ENCODE data around the gene AMD1. TPM values are rescaled to one million over a fixed set of nuclear protein-coding genes. Genes with fewer than 3 reads are reported as not detected.

AMD1 gene
- total RNA-seq, 3 donors from 2014 or later (not counting 1 experiment from before 2014, with no cell fraction given), result 109 to 175 (median 113) TPM

GRCh38 chr6:110886555-110887167 lies 12.1 kb downstream of the AMD1 start:
- no peak overlapping the region for H3K4me3 Mint-ChIP-seq
- TF ChIP-seq CTCF (IDR thresholded peaks at IDR 0.05), result no peak
- WGBS (ENCODE audit: insufficient coverage), result 72% methylated on average over 6 of the region's 7 CpGs

GRCh38 chr6:110890288-110890687 lies 15.7 kb downstream of the AMD1 start:
- H3K27ac ChIP-seq (ENCODE audit: low read length), result no peak overlapping the region
- no peaks in the 10 kb centered on the region for H3K27me3 Mint-ChIP-seq (ENCODE audit: low read depth in 2 of 2)
- no peak overlapping the region for H3K4me3 Mint-ChIP-seq
- intact Hi-C loops (cut with micrococcal nuclease), result no loop called here
- no peak overlapping the region for H3K27ac Mint-ChIP-seq
- no peak for DNase-seq
- ATAC-seq, result no peak
- H3K36me3 Mint-ChIP-seq, result peaks cover 14% of the 10 kb centered on the region
- peaks cover 12 to 14% of the 10 kb centered on the region in 2 donors for H3K4me1 Mint-ChIP-seq
- H3K36me3 ChIP-seq (ENCODE audit: control insufficient read depth, insufficient read depth, low read length), result peaks cover 50% of the 10 kb centered on the region
- no peak for TF ChIP-seq CTCF (IDR thresholded peaks at IDR 0.05)
- H3K4me1 ChIP-seq (ENCODE audit: control insufficient read depth, insufficient read depth, low read length), result peaks cover 3% of the 10 kb centered on the region
- no peaks in the 10 kb centered on the region for H3K27me3 ChIP-seq (ENCODE audit: control insufficient read depth, insufficient read depth, low read length)
- H3K9me3 ChIP-seq (ENCODE audit: control insufficient read depth, insufficient read depth, low read length), result no peaks in the 10 kb centered on the region
- no CpG with 5 or more reads among the region's 1 CpG for WGBS (ENCODE audit: insufficient coverage)
- no peaks in the 10 kb centered on the region for H3K9me3 Mint-ChIP-seq
- no peak overlapping the region for H3K4me3 ChIP-seq (ENCODE audit: low read length)

More at GRCh38 chr6:110886555-110887167, 12.1 kb downstream of the AMD1 start:
- Mint-ChIP-seq H3K36me3 (no peaks in the 10 kb centered on the region), H3K9me3 (no peaks in the 10 kb centered on the region), H3K27me3 (ENCODE audit: low read depth in 2 of 2) (no peaks in the 10 kb centered on the region), H3K27ac (peak overlapping the region in 1 of 2 donors; percentile 14), H3K4me1 (peaks cover 37 to 42% of the 10 kb centered on the region in 2 donors)
- intact Hi-C loops (cut with micrococcal nuclease), result no loop called here
- Histone ChIP-seq H3K27me3 (ENCODE audit: control insufficient read depth, insufficient read depth, low read length) (no peaks in the 10 kb centered on the region), H3K27ac (ENCODE audit: low read length) (no peak overlapping the region), H3K4me1 (ENCODE audit: control insufficient read depth, insufficient read depth, low read length) (peaks cover 16% of the 10 kb centered on the region), H3K36me3 (ENCODE audit: control insufficient read depth, insufficient read depth, low read length) (peaks cover 20% of the 10 kb centered on the region), H3K4me3 (ENCODE audit: low read length) (no peak overlapping the region), H3K9me3 (ENCODE audit: control insufficient read depth, insufficient read depth, low read length) (no peaks in the 10 kb centered on the region)
- ATAC-seq (no peak), DNase-seq (no peak)

GRCh38 chr6:110895907-110896608 lies 21.5 kb downstream of the AMD1 start:
- no peaks in the 10 kb centered on the region for H3K4me1 ChIP-seq (ENCODE audit: control insufficient read depth, insufficient read depth, low read length)
- no peak for ATAC-seq
- no peaks in the 10 kb centered on the region for H3K9me3 ChIP-seq (ENCODE audit: control insufficient read depth, insufficient read depth, low read length)
- Mint-ChIP-seq H3K4me1 (no peaks in the 10 kb centered on the region), H3K27ac (peak overlapping the region in 1 of 2 donors; percentile 54), H3K36me3 (peaks cover 14% of the 10 kb centered on the region), H3K9me3 (no peaks in the 10 kb centered on the region), H3K4me3 (no peak overlapping the region), H3K27me3 (ENCODE audit: low read depth in 2 of 2) (no peaks in the 10 kb centered on the region)
- intact Hi-C loops (cut with micrococcal nuclease), result no loop called here
- peaks cover 48% of the 10 kb centered on the region for H3K36me3 ChIP-seq (ENCODE audit: control insufficient read depth, insufficient read depth, low read length)
- WGBS (ENCODE audit: insufficient coverage), result 100% methylated on average over 3 of the region's 4 CpGs
- no peak for TF ChIP-seq CTCF (IDR thresholded peaks at IDR 0.05)
- DNase-seq, result no peak
- H3K27me3 ChIP-seq (ENCODE audit: control insufficient read depth, insufficient read depth, low read length), result no peaks in the 10 kb centered on the region
- H3K4me3 ChIP-seq (ENCODE audit: low read length), result no peak overlapping the region
- H3K27ac ChIP-seq (ENCODE audit: low read length), result no peak overlapping the region

All from natural killer cell (primary cell).